IPS-20b (cell line): Measurements from ENCODE around the gene ASB14.
"Not testable (repeated sequence)": the region's sequence is repeated elsewhere in the genome, so short reads cannot be mapped to it uniquely, and the experiment has no call there.

Experiments
- H3K27ac ChIP-seq: one replicate; pipeline ENCODE4 v1.5.1; 2013; ENCODE audit warnings: low read length
- H3K27me3 ChIP-seq: 2 replicates; pipeline ENCODE4 v1.6.1; 2013; ENCODE audit warnings: mild to moderate bottlenecking, low read length, inconsistent platforms; ENCODE audit not compliant: insufficient read depth
- H3K36me3 ChIP-seq: 2 replicates; pipeline ENCODE4 v1.6.1; 2013; ENCODE audit warnings: low read depth, mild to moderate bottlenecking, inconsistent platforms, low read length, moderate library complexity; ENCODE audit not compliant: insufficient read depth
- H3K4me1 ChIP-seq: 2 replicates; pipeline ENCODE4 v1.6.1; 2013; ENCODE audit warnings: mild to moderate bottlenecking, control low read depth, inconsistent platforms, low read length, moderate library complexity; ENCODE audit not compliant: insufficient read depth
- H3K4me3 ChIP-seq: 2 replicates; pipeline ENCODE4 v1.5.1; 2013; ENCODE audit warnings: mild to moderate bottlenecking, low read length, inconsistent platforms
- H3K9ac ChIP-seq: 2 replicates; pipeline ENCODE4 v1.6.1; 2013; ENCODE audit warnings: low read depth, mild to moderate bottlenecking, inconsistent platforms, low read length, moderate library complexity
- H3K9me3 ChIP-seq: 2 replicates; pipeline ENCODE4 v1.6.1; 2013; ENCODE audit warnings: mild to moderate bottlenecking, low read depth, low read length, inconsistent platforms; ENCODE audit not compliant: insufficient read depth

Gene ASB14

GRCh38 chr3:57292159-57292896 lies at the start of gene ASB14:
TSS of gene ASB14 (minus strand) at chr3:57292685. CDS start at chr3:57292033, 652 bp downstream.
- no peaks in the 10 kb centered on the region for H3K36me3 ChIP-seq

DNA sequence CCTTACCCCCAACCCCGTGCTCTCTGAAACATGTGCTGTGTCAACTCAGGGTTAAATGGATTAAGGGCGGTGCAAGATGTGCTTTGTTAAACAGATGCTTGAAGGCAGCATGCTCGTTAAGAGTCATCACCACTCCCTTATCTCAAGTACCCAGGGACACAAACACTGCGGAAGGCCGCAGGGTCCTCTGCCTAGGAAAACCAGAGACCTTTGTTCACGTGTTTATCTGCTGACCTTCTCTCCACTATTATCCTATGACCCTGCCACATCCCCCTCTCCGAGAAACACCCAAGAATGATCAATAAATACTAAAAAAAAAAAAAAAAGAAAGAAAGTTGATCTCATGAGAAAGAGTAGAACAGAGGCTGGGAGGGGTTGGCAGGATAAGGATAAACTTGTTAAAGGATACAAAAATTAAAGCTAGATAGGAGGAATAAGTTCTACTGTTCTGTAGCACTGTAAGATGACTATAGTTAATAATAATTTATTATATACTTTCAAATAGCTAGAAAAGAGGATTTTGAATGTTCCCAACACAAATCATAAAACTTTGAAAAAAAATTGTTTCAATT lies 46.7 kb upstream of the ASB14 start:
- not testable (repeated sequence) for H3K27ac ChIP-seq, H3K9ac ChIP-seq, H3K27me3 ChIP-seq, H3K4me1 ChIP-seq, H3K36me3 ChIP-seq, H3K9me3 ChIP-seq, H3K4me3 ChIP-seq

More at GRCh38 chr3:57292159-57292896, at the start of gene ASB14:
- Histone ChIP-seq H3K27me3 (no peaks in the 10 kb centered on the region), H3K4me3 (no peak within 1 kb of the TSS), H3K9ac (no peak within 1 kb of the TSS), H3K9me3 (no peaks in the 10 kb centered on the region), H3K4me1 (no peaks in the 10 kb centered on the region), H3K27ac (no peak within 1 kb of the TSS)

DNA sequence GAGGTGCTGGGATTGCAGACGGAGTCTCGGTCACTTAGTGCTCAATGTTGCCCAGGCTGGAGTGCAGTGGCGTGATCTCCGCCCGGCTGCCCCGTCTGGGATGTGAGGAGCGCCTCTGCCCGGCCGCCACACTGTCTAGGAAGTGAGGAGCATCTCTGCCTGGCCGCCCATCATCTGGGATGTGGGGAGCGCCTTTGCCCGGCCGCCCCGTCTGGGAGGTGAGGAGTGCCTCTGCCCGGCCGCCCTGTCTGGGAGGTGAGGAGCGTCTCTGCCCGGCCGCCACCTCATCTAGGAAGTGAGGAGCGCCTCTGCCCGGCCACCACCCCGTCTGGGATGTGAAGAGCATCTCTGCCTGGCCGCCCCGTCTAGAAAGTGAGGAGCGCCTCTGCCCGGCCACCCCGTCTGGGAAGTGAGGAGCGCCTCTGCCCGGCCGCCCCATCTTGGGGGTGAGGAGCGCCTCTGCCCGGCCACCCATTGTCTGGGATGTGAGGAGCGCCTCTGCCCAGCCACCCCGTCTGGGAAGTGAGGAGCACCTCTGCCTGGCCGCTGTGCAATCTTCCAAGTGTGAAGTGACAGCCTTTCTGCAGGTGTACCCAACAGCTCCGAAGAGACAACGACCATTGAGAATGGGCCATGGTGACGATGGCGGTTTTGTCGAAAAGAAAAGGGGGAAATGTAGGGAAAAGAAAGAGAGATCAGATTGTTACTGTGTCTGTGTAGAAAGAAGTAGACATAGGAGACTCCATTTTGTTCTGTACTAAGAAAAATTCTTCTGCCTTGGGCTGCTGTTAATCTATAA lies 46.0 kb upstream of the ASB14 start:
- H3K27me3 ChIP-seq, H3K4me1 ChIP-seq, H3K36me3 ChIP-seq, H3K9me3 ChIP-seq, H3K9ac ChIP-seq, H3K27ac ChIP-seq, H3K4me3 ChIP-seq: not testable (repeated sequence)

DNA sequence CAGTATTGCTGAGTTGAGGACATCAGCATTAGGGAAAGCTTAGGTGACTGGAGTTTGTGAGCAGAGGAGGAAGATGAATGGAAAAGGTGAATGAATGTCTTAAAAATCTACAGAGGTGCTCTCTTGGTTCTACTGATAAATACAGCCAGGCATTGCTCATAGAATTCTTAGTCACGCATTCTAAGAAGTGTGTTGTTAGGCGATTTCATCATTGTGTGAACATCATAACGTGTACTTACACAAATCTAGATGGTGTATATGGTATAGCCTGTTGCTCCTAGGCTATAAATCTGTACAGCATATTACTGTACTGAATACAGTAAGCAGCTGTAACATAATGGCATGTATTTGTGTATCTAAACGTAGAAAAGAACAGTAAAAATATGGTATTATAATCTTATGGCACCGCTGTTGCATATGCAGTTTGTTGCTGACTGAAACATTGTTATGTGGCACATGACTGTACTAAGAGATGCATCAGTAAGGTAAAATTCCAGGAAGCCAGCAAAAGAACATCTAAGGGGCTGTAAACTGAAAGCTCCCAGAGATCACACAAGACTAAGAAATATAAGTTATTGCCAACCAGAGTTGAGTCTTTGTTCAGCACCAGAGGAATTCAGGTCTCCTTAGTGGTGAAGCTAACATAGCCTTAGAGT lies 42.9 kb upstream of the ASB14 start:
- no peaks in the 10 kb centered on the region for H3K9me3 ChIP-seq
- H3K4me1 ChIP-seq, result no peaks in the 10 kb centered on the region
- H3K36me3 ChIP-seq, result no peaks in the 10 kb centered on the region
- no peak overlapping the region for H3K27ac ChIP-seq
- no peak overlapping the region for H3K9ac ChIP-seq
- H3K4me3 ChIP-seq, result no peak overlapping the region
- no peaks in the 10 kb centered on the region for H3K27me3 ChIP-seq

DNA sequence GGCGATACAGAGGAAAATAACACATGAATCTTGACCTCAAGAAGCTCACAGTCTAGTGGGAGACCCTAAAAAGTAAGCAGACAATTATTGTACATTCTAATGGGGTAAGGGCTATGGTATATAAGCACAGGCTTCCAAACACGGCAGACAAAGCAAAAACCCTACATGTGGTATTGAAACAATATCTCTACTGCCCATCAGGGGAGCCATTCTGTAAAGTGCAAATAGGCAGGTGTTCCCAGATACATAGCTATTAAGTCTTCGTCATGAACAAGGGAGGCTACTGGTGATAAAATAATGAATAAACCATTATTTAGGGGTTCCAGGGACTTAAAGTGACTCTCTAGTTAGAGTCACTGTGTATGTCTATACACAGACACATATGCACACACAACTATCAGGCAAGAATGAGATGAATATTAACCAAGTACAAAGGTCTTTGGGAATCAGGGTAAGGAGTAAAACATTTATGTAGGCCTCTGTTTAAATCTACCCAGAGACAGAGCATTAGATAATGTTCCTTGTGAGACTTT lies 38.7 kb upstream of the ASB14 start:
- no peak overlapping the region for H3K27ac ChIP-seq
- H3K4me1 ChIP-seq, result no peaks in the 10 kb centered on the region
- no peaks in the 10 kb centered on the region for H3K9me3 ChIP-seq
- no peak overlapping the region for H3K9ac ChIP-seq
- H3K27me3 ChIP-seq, result no peaks in the 10 kb centered on the region
- H3K4me3 ChIP-seq, result no peak overlapping the region
- no peaks in the 10 kb centered on the region for H3K36me3 ChIP-seq

- not testable (repeated sequence) for H3K27me3 ChIP-seq, H3K4me3 ChIP-seq, H3K9me3 ChIP-seq, H3K27ac ChIP-seq, H3K9ac ChIP-seq, H3K4me1 ChIP-seq, H3K36me3 ChIP-seq
These were observed 34.0 kb upstream of the ASB14 start for GRCh38 chr3:57326498-57326897.

GRCh38 chr3:57314204-57314603 lies 21.7 kb upstream of the ASB14 start:
- no peak overlapping the region for H3K9ac ChIP-seq
- H3K27ac ChIP-seq, result no peak overlapping the region
- no peaks in the 10 kb centered on the region for H3K4me1 ChIP-seq
- H3K36me3 ChIP-seq, result no peaks in the 10 kb centered on the region
- H3K4me3 ChIP-seq, result no peak overlapping the region
- no peaks in the 10 kb centered on the region for H3K27me3 ChIP-seq
- H3K9me3 ChIP-seq, result peaks cover 9% of the 10 kb centered on the region

GRCh38 chr3:57309769-57310360 lies 17.4 kb upstream of the ASB14 start:
- H3K27me3 ChIP-seq, result no peaks in the 10 kb centered on the region
- no peaks in the 10 kb centered on the region for H3K4me1 ChIP-seq
- no peaks in the 10 kb centered on the region for H3K36me3 ChIP-seq
- H3K9ac ChIP-seq, result no peak overlapping the region
- H3K27ac ChIP-seq, result no peak overlapping the region
- no peak overlapping the region for H3K4me3 ChIP-seq
- no peaks in the 10 kb centered on the region for H3K9me3 ChIP-seq

GRCh38 chr3:57303520-57303919 lies 11.0 kb upstream of the ASB14 start:
- not testable (repeated sequence) for H3K27me3 ChIP-seq, H3K4me1 ChIP-seq, H3K9me3 ChIP-seq, H3K36me3 ChIP-seq, H3K4me3 ChIP-seq, H3K27ac ChIP-seq, H3K9ac ChIP-seq

GRCh38 chr3:57298041-57298440 lies 5.6 kb upstream of the ASB14 start:
- no peak overlapping the region for H3K9ac ChIP-seq
- no peaks in the 10 kb centered on the region for H3K9me3 ChIP-seq
- no peaks in the 10 kb centered on the region for H3K36me3 ChIP-seq
- no peak overlapping the region for H3K27ac ChIP-seq
- H3K27me3 ChIP-seq, result no peaks in the 10 kb centered on the region
- H3K4me3 ChIP-seq, result no peak overlapping the region
- H3K4me1 ChIP-seq, result no peaks in the 10 kb centered on the region

DNA sequence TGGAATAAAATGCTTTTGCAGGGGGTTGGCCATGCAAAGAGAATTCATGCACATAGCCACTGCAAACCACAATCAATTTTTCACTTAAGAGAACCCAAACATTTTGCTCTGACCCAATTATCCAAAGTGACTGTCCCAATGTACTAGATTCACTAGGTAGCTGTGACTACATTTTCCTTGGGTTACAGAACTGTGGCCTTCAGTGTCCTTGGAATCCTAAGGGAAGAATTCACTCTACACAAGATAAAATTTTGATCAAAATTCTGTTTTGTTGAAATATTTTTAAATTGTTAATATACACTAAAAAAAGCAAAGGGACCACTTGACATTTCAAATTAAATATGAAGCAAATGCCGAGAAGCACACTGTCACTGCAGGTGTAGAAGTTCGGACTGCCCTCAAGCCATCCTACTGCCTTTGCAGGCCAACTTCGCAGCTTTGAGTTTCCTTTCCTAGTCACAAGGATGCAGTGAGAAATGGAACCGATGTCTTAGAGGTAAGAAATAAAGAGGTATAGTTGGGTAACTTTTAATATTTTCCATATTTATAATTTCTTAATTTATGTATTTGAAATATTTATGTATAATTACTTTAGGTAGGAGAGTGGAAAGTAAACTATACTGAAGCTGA lies 527 bp upstream of the ASB14 start:
- H3K9ac ChIP-seq, result no peak overlapping the region
- H3K27me3 ChIP-seq, result no peaks in the 10 kb centered on the region
- no peaks in the 10 kb centered on the region for H3K36me3 ChIP-seq
- no peak overlapping the region for H3K4me3 ChIP-seq
- no peak overlapping the region for H3K27ac ChIP-seq
- H3K4me1 ChIP-seq, result no peaks in the 10 kb centered on the region
- H3K9me3 ChIP-seq, result no peaks in the 10 kb centered on the region
